K562 (cell line): ENCODE measurements around the gene CDK5R1. TPM values are rescaled to one million over a fixed set of nuclear protein-coding genes. Genes with fewer than 3 reads are reported as not detected.

Experiments used
- ATAC-seq: fragments of 200-7000 bp; cut with Tn5 transposase; 3 replicates; pipeline ENCODE4 v1.9.1; 2020; ENCODE audit warnings: moderate library complexity
- BruUV-seq: library from RNA; stranded (reverse); fragments of 400-500 nt; replicated peaks from 2 replicates; lab custom pipeline; 2021; lab: Mats Ljungman, UMichigan
- CTCF ChIA-PET: fragments of 300-600 bp; formaldehyde crosslinking; extraction: SDS; loops from one replicate; lab custom pipeline; 2021; ENCODE audit warnings: low intra/inter-chr PET ratio; lab: Yijun Ruan, JAX
- POLR2A ChIA-PET: fragments of 300-600, 350-650 bp; sonication (Branson Sonifier 250); formaldehyde crosslinking; extraction: SDS; loops from one replicate; lab custom pipeline; 2021; ENCODE audit warnings: antibody characterized with exemption, inconsistent platforms; lab: Yijun Ruan, JAX
- DNase-seq, 4 experiments: peaks; one replicate each; pipeline versions ENCODE4 v3.0.0 to v3.0.0-alpha.2; 2011 to 2018; ENCODE audit warnings: low spot score in 3 of 4, mixed read lengths in 3 of 4; ENCODE audit errors: extremely low read depth in 1 of 4
- FAIRE-seq: peaks from 2 replicates; lab custom pipeline; 2011; peaks lifted over from hg19 to GRCh38; lab: Jason Lieb, UNC
- H2AFZ ChIP-seq: 2 replicates; pipeline ENCODE4 v1.6.0; 2011; ENCODE audit warnings: low read depth, low read length, control low read depth, inconsistent platforms
- H3K27ac ChIP-seq: fragments of 200-600 bp; 3 replicates; pipeline ENCODE4 v1.8.0; 2011; ENCODE audit warnings: low read depth, mild to moderate bottlenecking, control low read depth, inconsistent platforms, low read length, moderate library complexity, mixed read lengths; ENCODE audit errors: extremely low read depth
- H3K27me3 ChIP-seq, 2 experiments: fragments of 300-600 bp in 1 of 2; 2 replicates in 1 of 2; 3 replicates in 1 of 2; pipeline versions ENCODE4 v1.6.0 to v1.8.0; 2011; ENCODE audit warnings: inconsistent platforms in 2 of 2, low read length in 2 of 2, mild to moderate bottlenecking in 1 of 2, mixed read lengths in 1 of 2, moderate library complexity in 1 of 2; ENCODE audit not compliant: control insufficient read depth in 2 of 2, insufficient read depth in 2 of 2
- H3K36me3 ChIP-seq: fragments of 300-600 bp; 3 replicates; pipeline ENCODE4 v1.8.0; 2011; ENCODE audit warnings: mild to moderate bottlenecking, low read length, inconsistent platforms; ENCODE audit not compliant: control insufficient read depth, insufficient read depth
- H3K4me1 ChIP-seq, 2 experiments: fragments of 200-600 bp in 1 of 2; replicated peaks in 1 of 2; 2 replicates in 1 of 2; 3 replicates in 1 of 2; pipeline versions ENCODE4 v1.5.1 to v1.8.0; 2011; ENCODE audit warnings: inconsistent platforms in 2 of 2, low read length in 2 of 2, mild to moderate bottlenecking in 1 of 2, mixed read lengths in 1 of 2, moderate library complexity in 1 of 2; ENCODE audit not compliant: control insufficient read depth in 2 of 2, insufficient read depth in 2 of 2
- H3K4me2 ChIP-seq: 2 replicates; pipeline ENCODE4 v1.6.1; 2011; ENCODE audit warnings: low read length, control low read depth, inconsistent platforms, mixed read lengths; ENCODE audit not compliant: insufficient read depth
- H3K4me3 ChIP-seq: fragments of 200-600 bp; sonication (generic), shearing (Covaris generic); 2 replicates; pipeline ENCODE4 v1.5.1; 2016; ENCODE audit warnings: control low read depth, inconsistent platforms
- H3K79me2 ChIP-seq: fragments of 200-600 bp; 3 replicates; pipeline ENCODE4 v1.8.0; 2011; ENCODE audit warnings: low read length, inconsistent platforms; ENCODE audit not compliant: control insufficient read depth, insufficient read depth
- H3K9ac ChIP-seq, 2 experiments: 2 replicates each; pipeline versions ENCODE4 v1.6.0 to v1.6.1; 2011; ENCODE audit warnings: low read depth in 2 of 2, low read length in 2 of 2, control low read depth in 1 of 2, inconsistent platforms in 1 of 2, mild to moderate bottlenecking in 1 of 2, mixed read lengths in 1 of 2; ENCODE audit not compliant: insufficient read depth in 1 of 2
- H3K9me1 ChIP-seq: one replicate; pipeline ENCODE4 v1.6.0; 2011; ENCODE audit warnings: inconsistent platforms, mild to moderate bottlenecking, low read length, moderate library complexity; ENCODE audit not compliant: control insufficient read depth, insufficient read depth
- H3K9me3 ChIP-seq: replicated peaks from 2 replicates; pipeline ENCODE4 v1.5.1; 2011; ENCODE audit warnings: low read depth, low read length, inconsistent platforms; ENCODE audit not compliant: control insufficient read depth, insufficient read depth
- H4K20me1 ChIP-seq: replicated peaks from 2 replicates; pipeline ENCODE4 v1.6.1; 2011; ENCODE audit warnings: low read length, inconsistent platforms, mixed read lengths; ENCODE audit not compliant: control insufficient read depth, insufficient read depth
- NELFE ChIP-seq: IDR thresholded peaks from 2 replicates; pipeline ENCODE4 v1.6.1; 2011; ENCODE audit warnings: mild to moderate bottlenecking; ENCODE audit not compliant: insufficient read depth, insufficient read length
- NRF1 ChIP-seq, 2 experiments: fragments of 450-650 bp; IDR thresholded peaks in 1 of 2; conservative IDR thresholded peaks in 1 of 2; 2 replicates each; pipeline ENCODE4 v1.6.1; 2014; ENCODE audit warnings: mild to moderate bottlenecking in 2 of 2
- PCBP2 ChIP-seq: fragments of 200-400 bp; formaldehyde crosslinking; IDR thresholded peaks from 2 replicates; pipeline ENCODE4 v1.6.1; 2018; ENCODE audit warnings: low read length, low read depth, mild to moderate bottlenecking, moderate library complexity; ENCODE audit not compliant: poor library complexity, severe bottlenecking
- RFX7 ChIP-seq: fragments of 250-450 bp; sonication (Bioruptor Pico); IDR thresholded peaks from 2 replicates; pipeline ENCODE4 v1.5.1; 2021; ENCODE audit warnings: mild to moderate bottlenecking
- TAF9B ChIP-seq: fragments of 450-650 bp; IDR thresholded peaks from 2 replicates; pipeline ENCODE4 v1.6.1; 2018; ENCODE audit warnings: mild to moderate bottlenecking; ENCODE audit not compliant: partially characterized antibody
- YBX1 ChIP-seq: fragments of 450-650 bp; IDR thresholded peaks from 2 replicates; pipeline ENCODE4 v1.7.1; 2016; ENCODE audit warnings: mild to moderate bottlenecking
- ZKSCAN1 ChIP-seq: fragments of 150-350 bp; IDR thresholded peaks from 2 replicates; pipeline ENCODE4 v1.6.1; 2016; ENCODE audit warnings: low read depth, low read length
- WGBS: fragments of 100-300 bp; shearing (Covaris generic); methylation state at CpG from one replicate; pipeline ENCODE4 v1.1.6; 2016; ENCODE audit warnings: low coverage, mixed read lengths; ENCODE audit not compliant: insufficient coverage; ENCODE audit errors: missing lambda C conversion rate; 5-methylcytosine and 5-hydroxymethylcytosine counted together
- in situ Hi-C: fragments of 300-500 bp; cut with MboI; formaldehyde crosslinking; loops from 4 replicates; pipeline ENCODE4 v1.15.0; 2018; ENCODE audit warnings: inconsistent platforms, mixed read lengths
- intact Hi-C: fragments of 100-400 bp; cut with micrococcal nuclease; formaldehyde crosslinking; loops from 2 replicates; pipeline ENCODE4 v1.14.2; 2022
- polyA plus RNA-seq, 8 experiments: library from polyadenylated mRNA; depleted of rRNA in 4 of 8; stranded (reverse) in 5 of 8; unstranded in 3 of 8; fragments of >200 nt; fragmentation: Nextera tagmentation in 2 of 8; fragmentation: Illumina TruSeq in 1 of 8; extraction: Ambion mirVana in 2 of 8; extraction: Trizol in 1 of 8; gene quantifications; 2 replicates each; pipeline versions ENCODE4 v1.2.1 to v1.2.3, GENCODE V29; 2011 to 2014; ENCODE audit warnings: inconsistent platforms in 1 of 8, missing spikeins in 1 of 8
- total RNA-seq, 7 experiments: library from RNA; depleted of rRNA in 6 of 7; stranded (reverse); fragments of >200 nt in 6 of 7; fragmentation: Illumina TruSeq in 2 of 7; extraction: Trizol in 2 of 7; gene quantifications; 2 replicates each; pipeline versions ENCODE4 v1.2.1 to v1.2.3, GENCODE V29; 2011 to 2021; ENCODE audit warnings: low replicate concordance in 1 of 7
- TF ChIP-seq, protein P1 (sequence below), 2 experiments: fragments of 450-650 bp in 1 of 2; sonication (generic) in 1 of 2; formaldehyde crosslinking in 1 of 2; IDR thresholded peaks in 1 of 2; conservative IDR thresholded peaks in 1 of 2; 2 replicates each; pipeline versions ENCODE4 v1.6.1 to v1.8.1; 2016 to 2023; ENCODE audit warnings: mild to moderate bottlenecking in 2 of 2, moderate library complexity in 2 of 2, inconsistent platforms in 1 of 2, missing genetic modification reagents in 1 of 2
- TF ChIP-seq, protein P2 (sequence below): fragments of 450-650 bp; IDR thresholded peaks from 2 replicates; pipeline ENCODE4 v1.6.1; 2016; ENCODE audit warnings: mild to moderate bottlenecking, moderate library complexity

Gene CDK5R1
- total and polyA plus RNA-seq, 9 of the 15 experiments (the other 6 are each of a cell fraction or from before 2014, with no cell fraction given) = 0.10 to 4.8 (median 2.3) TPM

DNA sequence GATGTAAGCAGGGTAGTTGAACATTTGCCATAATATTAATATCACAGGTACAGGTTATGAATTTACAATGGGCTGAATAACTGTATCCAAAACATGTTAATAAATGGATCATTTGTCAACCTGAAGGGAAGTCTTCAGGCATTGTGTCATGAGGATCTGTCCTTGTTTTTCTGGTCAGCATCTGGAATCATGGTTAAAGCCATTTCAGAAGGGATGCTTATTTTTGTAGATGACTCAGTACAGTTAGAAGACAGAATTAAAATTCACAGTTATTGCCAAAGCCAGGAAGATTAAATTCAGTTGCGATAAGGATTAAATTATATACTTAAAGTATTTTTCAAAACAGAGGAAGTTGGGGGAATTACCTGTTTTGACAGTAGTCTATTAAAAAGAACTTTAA is 34.5 kb upstream of the CDK5R1 start:
- FAIRE-seq (no peak), ATAC-seq (no peak), DNase-seq (no peak)
- WGBS = 78% methylated on average over 1 of the region's 1 CpG
- Histone ChIP-seq H3K27me3 (no peaks in the 10 kb centered on the region), H3K79me2 (peaks cover 82% of the 10 kb centered on the region), H3K9me3 (no peaks in the 10 kb centered on the region), H3K4me2 (no peak overlapping the region), H3K9me1 (no peaks in the 10 kb centered on the region), H3K27ac (no peak overlapping the region), H3K36me3 (peaks cover 93% of the 10 kb centered on the region), H3K9ac (no peak overlapping the region), H3K4me3 (no peak overlapping the region), H3K4me1 (no peaks in the 10 kb centered on the region), H2AFZ (no peak overlapping the region), H4K20me1 (no peaks in the 10 kb centered on the region)
- ChIA-PET POLR2A (no interaction called here), CTCF (no interaction called here)
- in situ Hi-C loops = no loop called here
- intact Hi-C loops = no loop called here
- no TSS peak for BruUV-seq
- TF ChIP-seq TAF9B (no peak), ZKSCAN1 (no peak), PCBP2 (no peak), RFX7 (CRISPR knock-in tag) (no peak), NELFE (no peak), NRF1 (conservative IDR thresholded peaks at IDR 0.05 in 1 of 2, IDR thresholded peaks at IDR 0.05 in 1 of 2) (no peak), YBX1 (no peak)
- TF ChIP-seq, protein P1, sequence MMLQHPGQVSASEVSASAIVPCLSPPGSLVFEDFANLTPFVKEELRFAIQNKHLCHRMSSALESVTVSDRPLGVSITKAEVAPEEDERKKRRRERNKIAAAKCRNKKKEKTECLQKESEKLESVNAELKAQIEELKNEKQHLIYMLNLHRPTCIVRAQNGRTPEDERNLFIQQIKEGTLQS (IDR thresholded peaks at IDR 0.05) = no peak
- TF ChIP-seq, protein P1 (CRISPR knock-in tag; conservative IDR thresholded peaks at IDR 0.05) = no peak
- TF ChIP-seq, protein P2, sequence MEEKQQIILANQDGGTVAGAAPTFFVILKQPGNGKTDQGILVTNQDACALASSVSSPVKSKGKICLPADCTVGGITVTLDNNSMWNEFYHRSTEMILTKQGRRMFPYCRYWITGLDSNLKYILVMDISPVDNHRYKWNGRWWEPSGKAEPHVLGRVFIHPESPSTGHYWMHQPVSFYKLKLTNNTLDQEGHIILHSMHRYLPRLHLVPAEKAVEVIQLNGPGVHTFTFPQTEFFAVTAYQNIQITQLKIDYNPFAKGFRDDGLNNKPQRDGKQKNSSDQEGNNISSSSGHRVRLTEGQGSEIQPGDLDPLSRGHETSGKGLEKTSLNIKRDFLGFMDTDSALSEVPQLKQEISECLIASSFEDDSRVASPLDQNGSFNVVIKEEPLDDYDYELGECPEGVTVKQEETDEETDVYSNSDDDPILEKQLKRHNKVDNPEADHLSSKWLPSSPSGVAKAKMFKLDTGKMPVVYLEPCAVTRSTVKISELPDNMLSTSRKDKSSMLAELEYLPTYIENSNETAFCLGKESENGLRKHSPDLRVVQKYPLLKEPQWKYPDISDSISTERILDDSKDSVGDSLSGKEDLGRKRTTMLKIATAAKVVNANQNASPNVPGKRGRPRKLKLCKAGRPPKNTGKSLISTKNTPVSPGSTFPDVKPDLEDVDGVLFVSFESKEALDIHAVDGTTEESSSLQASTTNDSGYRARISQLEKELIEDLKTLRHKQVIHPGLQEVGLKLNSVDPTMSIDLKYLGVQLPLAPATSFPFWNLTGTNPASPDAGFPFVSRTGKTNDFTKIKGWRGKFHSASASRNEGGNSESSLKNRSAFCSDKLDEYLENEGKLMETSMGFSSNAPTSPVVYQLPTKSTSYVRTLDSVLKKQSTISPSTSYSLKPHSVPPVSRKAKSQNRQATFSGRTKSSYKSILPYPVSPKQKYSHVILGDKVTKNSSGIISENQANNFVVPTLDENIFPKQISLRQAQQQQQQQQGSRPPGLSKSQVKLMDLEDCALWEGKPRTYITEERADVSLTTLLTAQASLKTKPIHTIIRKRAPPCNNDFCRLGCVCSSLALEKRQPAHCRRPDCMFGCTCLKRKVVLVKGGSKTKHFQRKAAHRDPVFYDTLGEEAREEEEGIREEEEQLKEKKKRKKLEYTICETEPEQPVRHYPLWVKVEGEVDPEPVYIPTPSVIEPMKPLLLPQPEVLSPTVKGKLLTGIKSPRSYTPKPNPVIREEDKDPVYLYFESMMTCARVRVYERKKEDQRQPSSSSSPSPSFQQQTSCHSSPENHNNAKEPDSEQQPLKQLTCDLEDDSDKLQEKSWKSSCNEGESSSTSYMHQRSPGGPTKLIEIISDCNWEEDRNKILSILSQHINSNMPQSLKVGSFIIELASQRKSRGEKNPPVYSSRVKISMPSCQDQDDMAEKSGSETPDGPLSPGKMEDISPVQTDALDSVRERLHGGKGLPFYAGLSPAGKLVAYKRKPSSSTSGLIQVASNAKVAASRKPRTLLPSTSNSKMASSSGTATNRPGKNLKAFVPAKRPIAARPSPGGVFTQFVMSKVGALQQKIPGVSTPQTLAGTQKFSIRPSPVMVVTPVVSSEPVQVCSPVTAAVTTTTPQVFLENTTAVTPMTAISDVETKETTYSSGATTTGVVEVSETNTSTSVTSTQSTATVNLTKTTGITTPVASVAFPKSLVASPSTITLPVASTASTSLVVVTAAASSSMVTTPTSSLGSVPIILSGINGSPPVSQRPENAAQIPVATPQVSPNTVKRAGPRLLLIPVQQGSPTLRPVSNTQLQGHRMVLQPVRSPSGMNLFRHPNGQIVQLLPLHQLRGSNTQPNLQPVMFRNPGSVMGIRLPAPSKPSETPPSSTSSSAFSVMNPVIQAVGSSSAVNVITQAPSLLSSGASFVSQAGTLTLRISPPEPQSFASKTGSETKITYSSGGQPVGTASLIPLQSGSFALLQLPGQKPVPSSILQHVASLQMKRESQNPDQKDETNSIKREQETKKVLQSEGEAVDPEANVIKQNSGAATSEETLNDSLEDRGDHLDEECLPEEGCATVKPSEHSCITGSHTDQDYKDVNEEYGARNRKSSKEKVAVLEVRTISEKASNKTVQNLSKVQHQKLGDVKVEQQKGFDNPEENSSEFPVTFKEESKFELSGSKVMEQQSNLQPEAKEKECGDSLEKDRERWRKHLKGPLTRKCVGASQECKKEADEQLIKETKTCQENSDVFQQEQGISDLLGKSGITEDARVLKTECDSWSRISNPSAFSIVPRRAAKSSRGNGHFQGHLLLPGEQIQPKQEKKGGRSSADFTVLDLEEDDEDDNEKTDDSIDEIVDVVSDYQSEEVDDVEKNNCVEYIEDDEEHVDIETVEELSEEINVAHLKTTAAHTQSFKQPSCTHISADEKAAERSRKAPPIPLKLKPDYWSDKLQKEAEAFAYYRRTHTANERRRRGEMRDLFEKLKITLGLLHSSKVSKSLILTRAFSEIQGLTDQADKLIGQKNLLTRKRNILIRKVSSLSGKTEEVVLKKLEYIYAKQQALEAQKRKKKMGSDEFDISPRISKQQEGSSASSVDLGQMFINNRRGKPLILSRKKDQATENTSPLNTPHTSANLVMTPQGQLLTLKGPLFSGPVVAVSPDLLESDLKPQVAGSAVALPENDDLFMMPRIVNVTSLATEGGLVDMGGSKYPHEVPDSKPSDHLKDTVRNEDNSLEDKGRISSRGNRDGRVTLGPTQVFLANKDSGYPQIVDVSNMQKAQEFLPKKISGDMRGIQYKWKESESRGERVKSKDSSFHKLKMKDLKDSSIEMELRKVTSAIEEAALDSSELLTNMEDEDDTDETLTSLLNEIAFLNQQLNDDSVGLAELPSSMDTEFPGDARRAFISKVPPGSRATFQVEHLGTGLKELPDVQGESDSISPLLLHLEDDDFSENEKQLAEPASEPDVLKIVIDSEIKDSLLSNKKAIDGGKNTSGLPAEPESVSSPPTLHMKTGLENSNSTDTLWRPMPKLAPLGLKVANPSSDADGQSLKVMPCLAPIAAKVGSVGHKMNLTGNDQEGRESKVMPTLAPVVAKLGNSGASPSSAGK = no peak
